ENCODE results near the gene BRSK2. TPM values are rescaled to one million over a fixed set of nuclear protein-coding genes. Genes with fewer than 3 reads are reported as not detected.

Gene BRSK2
- polyA plus RNA-seq, 4 donors = 0.27 to 7.9 (median 3.3) TPM; not detected in 1

DNA sequence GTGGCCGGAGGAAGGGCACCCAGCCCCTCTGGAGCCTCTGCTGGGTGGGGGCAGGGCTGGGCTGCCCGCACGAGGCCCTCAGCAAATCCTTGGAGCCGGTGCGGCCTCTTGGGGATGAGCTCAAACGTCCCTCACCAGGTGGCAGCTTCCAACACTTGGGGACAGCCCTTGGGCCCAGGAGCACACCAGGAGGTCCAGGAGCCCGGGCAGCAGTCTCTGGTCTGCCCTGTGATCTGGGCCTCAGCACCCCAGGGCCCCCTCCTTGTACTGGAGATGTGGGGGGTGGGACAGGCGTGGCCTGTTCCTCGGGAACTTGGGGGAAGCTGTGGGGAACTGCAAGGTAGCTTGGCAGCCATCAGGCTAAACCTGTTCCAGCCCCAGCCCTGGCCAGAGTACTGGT lies 56.9 kb downstream of the BRSK2 start:
- 63 to 74% (median 68%) methylated on average over 9 of the region's 9 CpGs for WGBS, 3 donors
- H3K27ac ChIP-seq (ENCODE audit: low read depth in 1 of 3, low read length in 2 of 3) = no peak overlapping the region
- H3K36me3 ChIP-seq (ENCODE audit: control insufficient read depth in 3 of 3, insufficient read depth in 2 of 3, low read depth in 1 of 3, low read length in 3 of 3) = peaks cover 0 to 4% (median 0%) of the 10 kb centered on the region in 3 donors
- FAIRE-seq (no peak), DNase-seq (no peak)
- no peak overlapping the region for H3K4me3 ChIP-seq (ENCODE audit: low read depth in 1 of 3, low read length in 3 of 3)
- H3K4me1 ChIP-seq (ENCODE audit: control insufficient read depth in 3 of 3, insufficient read depth in 2 of 3, low read depth in 1 of 3, low read length in 2 of 3) = peaks cover 0 to 6% (median 0%) of the 10 kb centered on the region in 3 donors
- no peaks in the 10 kb centered on the region for H3K9me3 ChIP-seq (ENCODE audit: control insufficient read depth in 2 of 2, insufficient read depth in 1 of 2, low read depth in 1 of 2, low read length in 1 of 2)
- H3K27me3 ChIP-seq (ENCODE audit: control insufficient read depth in 3 of 3, insufficient read depth in 3 of 3, low read length in 3 of 3) = no peaks in the 10 kb centered on the region

DNA sequence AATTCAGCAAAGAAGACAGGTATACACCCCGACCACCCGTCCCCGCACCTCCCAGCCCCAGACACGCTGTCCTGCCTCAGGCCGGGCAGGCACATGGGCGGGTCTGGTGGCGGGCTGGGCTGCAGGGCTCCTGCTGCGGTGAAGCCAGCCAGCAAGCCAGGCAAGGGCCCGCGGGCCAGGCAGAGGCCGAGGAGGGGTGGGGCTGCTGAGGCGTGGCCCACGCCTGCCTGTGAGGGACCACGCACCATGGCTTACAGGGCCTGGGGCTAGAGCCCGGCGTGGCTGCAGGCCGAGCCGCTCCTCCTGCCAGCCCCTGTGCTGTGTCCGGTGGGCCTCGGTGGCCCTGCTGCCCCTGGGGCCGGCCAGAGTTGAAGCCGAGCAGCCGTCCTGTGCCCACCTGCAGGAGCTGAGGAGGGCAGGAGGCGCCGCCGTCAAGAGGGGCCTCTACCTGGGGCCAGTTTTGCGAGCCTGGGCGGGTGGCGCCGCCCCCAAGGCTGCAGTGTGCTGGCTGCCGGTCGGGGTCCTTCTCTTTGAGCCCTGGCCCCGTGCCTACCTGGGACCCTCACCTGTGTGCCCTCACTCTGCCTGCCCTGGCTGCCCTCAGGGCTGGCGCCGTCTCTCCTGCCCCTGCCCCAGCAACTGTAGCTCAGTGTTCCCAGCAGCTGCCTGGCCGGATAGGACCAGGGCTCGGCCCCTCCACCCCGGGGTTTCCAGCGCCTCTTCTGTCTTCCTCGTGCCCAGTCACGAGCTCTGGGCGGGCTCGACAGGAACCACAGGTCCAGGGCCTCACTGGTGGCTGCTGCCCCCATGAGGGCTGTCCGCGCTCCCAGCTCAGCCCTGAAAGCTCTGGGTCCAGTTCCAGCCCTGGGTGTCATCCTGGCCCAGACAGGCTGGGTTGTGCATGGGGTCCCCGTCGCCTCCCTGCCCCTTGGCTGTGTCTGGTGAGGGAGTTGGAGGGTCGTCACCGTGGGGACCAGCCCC lies 58.4 kb downstream of the BRSK2 start:
- H3K27ac ChIP-seq (ENCODE audit: low read depth in 1 of 3, low read length in 2 of 3) = no peak overlapping the region
- 57 to 76% (median 71%) methylated on average over 40 to 49 of the region's 49 CpGs for WGBS, 3 donors
- H3K4me1 ChIP-seq (ENCODE audit: control insufficient read depth in 3 of 3, insufficient read depth in 2 of 3, low read depth in 1 of 3, low read length in 2 of 3) = peaks cover 0 to 2% (median 0%) of the 10 kb centered on the region in 3 donors
- no peaks in the 10 kb centered on the region for H3K9me3 ChIP-seq (ENCODE audit: control insufficient read depth in 2 of 2, insufficient read depth in 1 of 2, low read depth in 1 of 2, low read length in 1 of 2)
- peaks cover 0 to 4% (median 0%) of the 10 kb centered on the region in 3 donors for H3K36me3 ChIP-seq (ENCODE audit: control insufficient read depth in 3 of 3, insufficient read depth in 2 of 3, low read depth in 1 of 3, low read length in 3 of 3)
- FAIRE-seq = no peak
- no peak overlapping the region for H3K4me3 ChIP-seq (ENCODE audit: low read depth in 1 of 3, low read length in 3 of 3)
- DNase-seq = no peak
- no peaks in the 10 kb centered on the region for H3K27me3 ChIP-seq (ENCODE audit: control insufficient read depth in 3 of 3, insufficient read depth in 3 of 3, low read length in 3 of 3)

DNA sequence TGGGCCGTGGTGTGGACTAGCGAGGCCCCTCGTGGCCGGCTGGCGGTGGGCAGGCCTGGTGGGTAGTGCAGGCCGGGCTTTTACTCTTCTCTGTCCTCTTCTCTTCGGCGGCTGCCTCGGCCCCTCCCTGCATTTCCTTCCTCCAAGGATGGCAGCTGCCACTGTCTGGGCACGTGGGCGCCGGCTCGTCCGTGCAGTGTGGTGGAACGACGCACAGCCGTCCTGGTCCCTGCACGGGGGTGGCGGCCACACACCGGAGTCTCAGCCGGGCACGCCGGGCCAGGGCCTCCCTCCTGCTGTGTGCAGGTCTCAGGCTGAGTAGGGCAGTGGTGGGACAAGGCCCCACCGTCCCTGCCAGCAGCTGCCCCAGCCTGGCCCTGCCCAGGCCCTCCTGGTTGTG lies 59.1 kb downstream of the BRSK2 start:
- FAIRE-seq (no peak), DNase-seq (no peak)
- H3K9me3 ChIP-seq (ENCODE audit: control insufficient read depth in 2 of 2, insufficient read depth in 1 of 2, low read depth in 1 of 2, low read length in 1 of 2) = no peaks in the 10 kb centered on the region
- peaks cover 0 to 2% (median 0%) of the 10 kb centered on the region in 3 donors for H3K36me3 ChIP-seq (ENCODE audit: control insufficient read depth in 3 of 3, insufficient read depth in 2 of 3, low read depth in 1 of 3, low read length in 3 of 3)
- WGBS, 3 donors = 64 to 70% (median 68%) methylated on average over 24 of the region's 24 CpGs
- no peak overlapping the region for H3K4me3 ChIP-seq (ENCODE audit: low read depth in 1 of 3, low read length in 3 of 3)
- H3K27ac ChIP-seq (ENCODE audit: low read depth in 1 of 3, low read length in 2 of 3) = no peak overlapping the region
- no peaks in the 10 kb centered on the region for H3K27me3 ChIP-seq (ENCODE audit: control insufficient read depth in 3 of 3, insufficient read depth in 3 of 3, low read length in 3 of 3)
- peaks cover 0 to 8% (median 0%) of the 10 kb centered on the region in 3 donors for H3K4me1 ChIP-seq (ENCODE audit: control insufficient read depth in 3 of 3, insufficient read depth in 2 of 3, low read depth in 1 of 3, low read length in 2 of 3)

DNA sequence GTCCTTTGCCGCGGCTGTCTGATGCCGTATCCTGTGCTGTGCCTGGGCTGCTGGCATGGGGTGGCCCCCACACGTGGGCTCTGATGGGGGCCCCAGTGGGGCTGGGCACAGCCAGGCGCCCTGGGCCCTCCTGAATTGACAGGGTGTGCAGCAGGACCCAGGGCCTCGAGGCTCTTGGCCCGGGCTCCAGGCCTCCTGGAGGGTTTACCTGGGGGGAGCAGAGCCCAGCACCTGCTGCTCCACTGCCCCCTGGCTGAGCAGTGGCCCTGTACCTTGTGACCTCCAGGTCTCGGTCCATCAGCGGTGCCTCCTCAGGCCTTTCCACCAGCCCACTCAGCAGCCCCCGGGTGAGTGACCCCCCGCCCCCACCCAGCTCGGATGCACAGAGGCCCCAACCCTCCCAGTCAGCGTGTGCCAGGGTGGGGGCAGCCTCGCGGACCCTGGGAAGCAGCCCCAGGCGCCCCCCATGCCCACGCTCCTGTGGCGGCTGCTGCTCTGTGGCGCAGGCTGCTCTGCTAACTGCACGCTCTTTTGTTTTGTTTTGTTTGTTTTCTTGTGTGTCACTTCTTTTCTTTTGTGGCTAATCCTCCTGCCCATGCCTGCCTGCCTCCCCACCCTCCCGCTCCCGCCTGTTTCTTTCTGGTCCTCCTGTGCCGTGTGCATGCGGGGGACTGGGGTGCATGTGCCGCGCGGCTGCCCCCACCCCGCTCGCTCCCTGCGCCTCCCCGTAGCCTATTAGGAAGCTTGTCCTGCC lies 59.9 kb downstream of the BRSK2 start:
- no peak for DNase-seq
- Histone ChIP-seq H3K4me3 (ENCODE audit: low read depth in 1 of 3, low read length in 3 of 3) (no peak overlapping the region), H3K36me3 (ENCODE audit: control insufficient read depth in 3 of 3, insufficient read depth in 2 of 3, low read depth in 1 of 3, low read length in 3 of 3) (peaks cover 0 to 2% (median 0%) of the 10 kb centered on the region in 3 donors), H3K27me3 (ENCODE audit: control insufficient read depth in 3 of 3, insufficient read depth in 3 of 3, low read length in 3 of 3) (no peaks in the 10 kb centered on the region), H3K9me3 (ENCODE audit: control insufficient read depth in 2 of 2, insufficient read depth in 1 of 2, low read depth in 1 of 2, low read length in 1 of 2) (no peaks in the 10 kb centered on the region), H3K27ac (ENCODE audit: low read depth in 1 of 3, low read length in 2 of 3) (no peak overlapping the region), H3K4me1 (ENCODE audit: control insufficient read depth in 3 of 3, insufficient read depth in 2 of 3, low read depth in 1 of 3, low read length in 2 of 3) (peaks cover 0 to 10% (median 0%) of the 10 kb centered on the region in 3 donors)
- 57 to 77% (median 69%) methylated on average over 27 to 31 of the region's 31 CpGs for WGBS, 3 donors
- FAIRE-seq = no peak

DNA sequence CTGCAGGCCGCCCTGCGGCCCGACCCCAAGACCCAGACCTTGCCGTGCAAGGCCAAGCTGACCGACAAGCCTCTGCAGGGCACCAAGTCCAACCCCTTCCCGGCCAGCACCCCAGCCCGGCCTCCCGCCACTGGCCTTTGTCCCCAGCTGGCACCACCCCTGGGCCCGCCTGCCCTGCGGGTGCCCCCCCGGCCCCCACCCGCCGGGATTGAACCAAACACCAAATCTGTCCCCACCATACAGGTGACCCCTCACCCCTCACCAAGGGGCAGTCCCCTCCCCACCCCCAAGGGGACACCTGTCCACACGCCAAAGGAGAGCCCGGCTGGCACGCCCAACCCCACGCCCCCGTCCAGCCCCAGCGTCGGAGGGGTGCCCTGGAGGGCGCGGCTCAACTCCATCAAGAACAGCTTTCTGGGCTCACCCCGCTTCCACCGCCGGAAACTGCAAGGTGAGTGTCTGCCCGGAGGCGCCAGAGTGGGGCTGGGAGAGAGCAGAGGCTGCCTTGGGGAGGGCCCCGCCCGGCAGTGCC lies 60.7 kb downstream of the BRSK2 start:
- Histone ChIP-seq H3K4me3 (ENCODE audit: low read depth in 1 of 3, low read length in 3 of 3) (no peak overlapping the region), H3K27me3 (ENCODE audit: control insufficient read depth in 3 of 3, insufficient read depth in 3 of 3, low read length in 3 of 3) (no peaks in the 10 kb centered on the region), H3K27ac (ENCODE audit: low read depth in 1 of 3, low read length in 2 of 3) (no peak overlapping the region), H3K9me3 (ENCODE audit: control insufficient read depth in 2 of 2, insufficient read depth in 1 of 2, low read depth in 1 of 2, low read length in 1 of 2) (no peaks in the 10 kb centered on the region), H3K4me1 (ENCODE audit: control insufficient read depth in 3 of 3, insufficient read depth in 2 of 3, low read depth in 1 of 3, low read length in 2 of 3) (peaks cover 0 to 11% (median 0%) of the 10 kb centered on the region in 3 donors), H3K36me3 (ENCODE audit: control insufficient read depth in 3 of 3, insufficient read depth in 2 of 3, low read depth in 1 of 3, low read length in 3 of 3) (no peaks in the 10 kb centered on the region)
- FAIRE-seq = no peak
- 19 to 69% (median 45%) methylated on average over 23 to 29 of the region's 29 CpGs for WGBS, 3 donors
- no peak for DNase-seq

DNA sequence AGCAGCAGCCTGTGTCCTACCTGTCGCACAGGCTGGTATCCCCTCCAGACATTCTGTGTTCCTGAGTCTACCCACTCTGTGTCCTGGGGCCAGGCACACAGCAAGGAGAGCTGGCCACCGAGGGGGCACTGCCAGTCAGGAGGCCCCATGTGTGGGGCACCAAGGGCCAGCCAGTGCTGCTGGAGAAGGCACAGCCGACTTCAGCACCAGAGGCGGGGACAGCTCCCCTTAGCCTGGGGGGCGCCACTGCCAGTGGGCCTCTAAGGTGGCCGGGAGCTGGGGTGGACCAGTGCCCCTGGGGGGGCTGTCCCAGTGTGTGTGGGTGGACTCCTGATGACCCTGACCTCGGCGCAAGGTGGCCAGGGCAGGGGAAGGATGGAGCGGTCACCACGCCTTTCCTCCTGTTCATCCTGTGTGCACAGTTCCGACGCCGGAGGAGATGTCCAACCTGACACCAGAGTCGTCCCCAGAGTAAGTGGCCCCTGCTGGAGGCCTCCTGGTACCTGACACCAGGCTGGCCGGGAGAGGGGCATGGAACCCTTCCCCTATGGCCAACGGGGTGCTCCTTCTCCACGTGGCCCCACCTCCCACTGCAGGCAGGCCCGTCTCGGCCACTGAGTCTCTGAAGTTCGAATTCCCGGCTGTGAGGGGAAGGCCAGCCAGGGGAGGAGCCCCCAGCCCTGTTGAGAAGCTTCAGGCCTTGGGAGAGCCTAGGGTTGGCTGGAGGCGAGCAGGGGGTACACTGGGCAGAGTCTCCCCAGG lies 61.4 kb downstream of the BRSK2 start:
- H3K27ac ChIP-seq (ENCODE audit: low read depth in 1 of 3, low read length in 2 of 3) = no peak overlapping the region
- H3K9me3 ChIP-seq (ENCODE audit: control insufficient read depth in 2 of 2, insufficient read depth in 1 of 2, low read depth in 1 of 2, low read length in 1 of 2) = no peaks in the 10 kb centered on the region
- WGBS, 3 donors = 64 to 77% (median 76%) methylated on average over 22 of the region's 22 CpGs
- DNase-seq (no peak), FAIRE-seq (no peak)
- no peak overlapping the region for H3K4me3 ChIP-seq (ENCODE audit: low read depth in 1 of 3, low read length in 3 of 3)
- H3K4me1 ChIP-seq (ENCODE audit: control insufficient read depth in 3 of 3, insufficient read depth in 2 of 3, low read depth in 1 of 3, low read length in 2 of 3) = peaks cover 0 to 18% (median 0%) of the 10 kb centered on the region in 3 donors
- no peaks in the 10 kb centered on the region for H3K27me3 ChIP-seq (ENCODE audit: control insufficient read depth in 3 of 3, insufficient read depth in 3 of 3, low read length in 3 of 3)
- H3K36me3 ChIP-seq (ENCODE audit: control insufficient read depth in 3 of 3, insufficient read depth in 2 of 3, low read depth in 1 of 3, low read length in 3 of 3) = no peaks in the 10 kb centered on the region

DNA sequence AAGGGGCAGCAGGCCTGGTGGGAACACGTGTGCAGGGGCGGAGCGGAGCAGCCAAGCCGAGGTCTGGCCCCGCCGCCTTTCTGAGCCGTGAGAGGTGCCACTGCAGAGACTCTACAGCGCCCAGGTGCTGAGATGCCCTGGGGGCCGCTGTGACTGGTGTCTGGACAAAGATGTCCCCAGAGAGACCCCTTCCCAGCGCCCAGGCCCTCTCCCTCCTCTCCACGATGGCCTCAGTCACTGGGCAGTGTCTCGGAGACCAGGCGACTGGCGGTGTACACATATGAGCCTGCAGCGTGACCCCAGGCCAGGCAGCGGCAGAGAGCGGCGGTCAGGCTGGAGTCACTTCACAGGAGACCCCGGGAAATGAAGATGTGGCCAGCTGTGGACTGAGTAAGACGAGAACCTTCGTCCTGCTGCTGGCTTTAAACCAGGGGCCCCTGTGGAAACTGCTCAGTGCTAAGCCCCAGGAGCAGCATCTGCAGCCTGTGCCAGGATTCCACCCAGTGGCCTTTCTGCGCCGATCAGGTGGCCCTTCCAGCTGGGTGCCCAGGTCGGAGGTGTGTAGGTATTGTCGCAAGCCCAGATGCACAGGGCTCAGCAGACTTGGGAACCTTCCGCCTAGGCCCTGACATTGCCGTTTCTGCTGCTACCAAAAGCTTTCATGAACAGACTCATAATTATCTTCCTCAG lies 62.2 kb downstream of the BRSK2 start:
- Histone ChIP-seq H3K27me3 (ENCODE audit: control insufficient read depth in 3 of 3, insufficient read depth in 3 of 3, low read length in 3 of 3) (no peaks in the 10 kb centered on the region), H3K36me3 (ENCODE audit: control insufficient read depth in 3 of 3, insufficient read depth in 2 of 3, low read depth in 1 of 3, low read length in 3 of 3) (no peaks in the 10 kb centered on the region), H3K27ac (ENCODE audit: low read depth in 1 of 3, low read length in 2 of 3) (no peak overlapping the region), H3K4me1 (ENCODE audit: control insufficient read depth in 3 of 3, insufficient read depth in 2 of 3, low read depth in 1 of 3, low read length in 2 of 3) (peaks cover 0 to 25% (median 0%) of the 10 kb centered on the region in 3 donors), H3K4me3 (ENCODE audit: low read depth in 1 of 3, low read length in 3 of 3) (no peak overlapping the region), H3K9me3 (ENCODE audit: control insufficient read depth in 2 of 2, insufficient read depth in 1 of 2, low read depth in 1 of 2, low read length in 1 of 2) (no peaks in the 10 kb centered on the region)
- 74 to 86% (median 77%) methylated on average over 27 of the region's 27 CpGs for WGBS, 3 donors
- FAIRE-seq (no peak), DNase-seq (no peak)

Data from small intestine (tissue), 7 donors.